Upper lobe of left lung (tissue), 4 donors: ENCODE data around the gene VSTM2L.

Source experiments
- EP300 ChIP-seq, 4 donors: sonication (generic); formaldehyde crosslinking; IDR thresholded peaks; one replicate each; pipeline ENCODE4 v1.5.1; 2017; ENCODE audit warnings: antibody characterized with exemption in 4 of 4, control low read depth in 2 of 4
- POLR2A ChIP-seq, 4 donors: fragments of 450-650 bp; IDR thresholded peaks; one replicate each; pipeline ENCODE4 v1.5.1; 2016 to 2017; ENCODE audit warnings: antibody characterized with exemption in 4 of 4, mild to moderate bottlenecking in 2 of 4
- POLR2AphosphoS5 ChIP-seq, 2 donors: sonication (generic); formaldehyde crosslinking; IDR thresholded peaks; one replicate each; pipeline ENCODE4 v1.5.1; 2017; ENCODE audit warnings: antibody characterized with exemption in 2 of 2
- TF ChIP-seq, protein P1 (sequence below), 6 experiments: fragments of 450-650 bp in 4 of 6; fragments of 200-600 bp in 2 of 6; sonication (generic) in 2 of 6; IDR thresholded peaks; one replicate each; pipeline ENCODE4 v1.5.1; 2016 to 2019; ENCODE audit warnings: antibody characterized with exemption in 6 of 6

DNA sequence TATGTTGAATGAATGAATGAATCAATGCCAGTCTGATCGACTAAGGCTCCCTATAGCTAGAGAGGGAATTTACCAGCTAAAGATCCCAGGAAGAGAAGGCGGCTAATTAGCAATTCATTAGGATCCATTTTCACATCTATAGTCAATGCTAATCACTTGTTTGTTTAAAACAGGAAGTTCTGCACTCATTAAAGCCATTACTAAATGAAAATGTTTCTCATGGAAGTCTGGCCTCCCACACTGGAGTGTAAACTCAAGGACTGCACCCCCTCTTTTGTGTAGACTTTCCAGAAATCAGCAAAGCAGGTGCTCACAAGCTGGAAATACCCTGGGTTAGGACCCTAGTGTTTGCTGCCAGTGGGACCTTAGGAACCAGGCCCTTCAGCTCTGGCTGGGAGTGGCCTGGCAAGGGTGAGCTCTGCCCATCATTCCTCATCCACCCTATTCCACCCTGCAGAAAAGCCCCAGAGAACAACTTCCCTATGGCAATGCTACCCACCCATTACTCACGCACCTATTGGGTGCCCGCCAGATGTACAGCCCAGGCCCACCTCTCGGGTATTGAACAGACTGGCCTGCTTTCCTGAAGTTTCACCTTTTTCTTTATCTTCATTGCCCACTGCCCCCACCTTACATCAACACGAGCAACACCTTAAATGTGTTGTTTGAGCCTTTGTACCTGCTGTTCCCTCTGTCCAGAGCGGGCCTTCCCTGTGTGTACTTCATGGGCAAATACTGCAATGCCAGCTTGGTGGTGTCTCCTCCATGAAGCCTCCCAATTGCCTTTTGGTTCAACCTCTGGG, 69.5 kb downstream of the VSTM2L start:
- TF ChIP-seq POLR2A (IDR thresholded peaks at IDR 0.05) (no peak), POLR2AphosphoS5 (IDR thresholded peaks at IDR 0.05) (no peak), EP300 (IDR thresholded peaks at IDR 0.05) (no peak)
- TF ChIP-seq, protein P1, sequence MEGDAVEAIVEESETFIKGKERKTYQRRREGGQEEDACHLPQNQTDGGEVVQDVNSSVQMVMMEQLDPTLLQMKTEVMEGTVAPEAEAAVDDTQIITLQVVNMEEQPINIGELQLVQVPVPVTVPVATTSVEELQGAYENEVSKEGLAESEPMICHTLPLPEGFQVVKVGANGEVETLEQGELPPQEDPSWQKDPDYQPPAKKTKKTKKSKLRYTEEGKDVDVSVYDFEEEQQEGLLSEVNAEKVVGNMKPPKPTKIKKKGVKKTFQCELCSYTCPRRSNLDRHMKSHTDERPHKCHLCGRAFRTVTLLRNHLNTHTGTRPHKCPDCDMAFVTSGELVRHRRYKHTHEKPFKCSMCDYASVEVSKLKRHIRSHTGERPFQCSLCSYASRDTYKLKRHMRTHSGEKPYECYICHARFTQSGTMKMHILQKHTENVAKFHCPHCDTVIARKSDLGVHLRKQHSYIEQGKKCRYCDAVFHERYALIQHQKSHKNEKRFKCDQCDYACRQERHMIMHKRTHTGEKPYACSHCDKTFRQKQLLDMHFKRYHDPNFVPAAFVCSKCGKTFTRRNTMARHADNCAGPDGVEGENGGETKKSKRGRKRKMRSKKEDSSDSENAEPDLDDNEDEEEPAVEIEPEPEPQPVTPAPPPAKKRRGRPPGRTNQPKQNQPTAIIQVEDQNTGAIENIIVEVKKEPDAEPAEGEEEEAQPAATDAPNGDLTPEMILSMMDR (IDR thresholded peaks at IDR 0.05) = no peak
